Calu3 (cell line): Measurements from ENCODE around the gene STK16. TPM values are rescaled to one million over a fixed set of nuclear protein-coding genes. Genes with fewer than 3 reads are reported as not detected.

ENCODE experiments used
- BruUV-seq: library from RNA; stranded (reverse); fragments of 400-500 nt; replicated peaks from 2 replicates; lab custom pipeline; 2021; lab: Mats Ljungman, UMichigan
- CTCF ChIA-PET: fragments of 300-600 bp; sonication (Branson Sonifier 250); formaldehyde crosslinking; loops from one replicate; lab custom pipeline; 2022; ENCODE audit warnings: antibody characterized with exemption; lab: Charles Lee
- DNase-seq: peaks from one replicate; pipeline ENCODE4 v3.0.0; 2022
- H3K27ac Mint-ChIP-seq: one replicate; pipeline ENCODE4 v1.8.0; 2022; ENCODE audit warnings: mixed read lengths; ENCODE audit not compliant: unreplicated experiment
- H3K27me3 Mint-ChIP-seq: one replicate; pipeline ENCODE4 v1.8.0; 2022; ENCODE audit warnings: mixed read lengths; ENCODE audit not compliant: unreplicated experiment
- H3K36me3 Mint-ChIP-seq: one replicate; pipeline ENCODE4 v1.8.0; 2022; ENCODE audit warnings: mild to moderate bottlenecking, moderate library complexity, mixed read lengths; ENCODE audit not compliant: insufficient read depth, unreplicated experiment
- H3K4me1 Mint-ChIP-seq: one replicate; pipeline ENCODE4 v1.8.0; 2022; ENCODE audit warnings: mild to moderate bottlenecking, low read depth, mixed read lengths; ENCODE audit not compliant: unreplicated experiment
- H3K4me3 Mint-ChIP-seq: one replicate; pipeline ENCODE4 v1.8.0; 2022; ENCODE audit warnings: mild to moderate bottlenecking, low read depth, moderate library complexity, mixed read lengths; ENCODE audit not compliant: unreplicated experiment
- H3K9me3 Mint-ChIP-seq: one replicate; pipeline ENCODE4 v1.8.0; 2022; ENCODE audit warnings: low read depth, mixed read lengths; ENCODE audit not compliant: unreplicated experiment
- intact Hi-C: fragments of 100-400 bp; cut with micrococcal nuclease; formaldehyde crosslinking; loops from one replicate; pipeline ENCODE4 v1.10.0; 2022; ENCODE audit not compliant: unreplicated experiment
- total RNA-seq: library from RNA; stranded (reverse); gene quantifications from 2 replicates; pipeline ENCODE4 v1.2.3, GENCODE V29; 2022
- TF ChIP-seq, protein P1 (sequence below): fragments of 200-600 bp; IDR thresholded peaks from one replicate; pipeline ENCODE4 v1.8.0; 2022; ENCODE audit warnings: antibody characterized with exemption; ENCODE audit not compliant: unreplicated experiment

STK16 gene
- total RNA-seq, 1 experiment from 2014 or later, result 26.7 TPM

DNA sequence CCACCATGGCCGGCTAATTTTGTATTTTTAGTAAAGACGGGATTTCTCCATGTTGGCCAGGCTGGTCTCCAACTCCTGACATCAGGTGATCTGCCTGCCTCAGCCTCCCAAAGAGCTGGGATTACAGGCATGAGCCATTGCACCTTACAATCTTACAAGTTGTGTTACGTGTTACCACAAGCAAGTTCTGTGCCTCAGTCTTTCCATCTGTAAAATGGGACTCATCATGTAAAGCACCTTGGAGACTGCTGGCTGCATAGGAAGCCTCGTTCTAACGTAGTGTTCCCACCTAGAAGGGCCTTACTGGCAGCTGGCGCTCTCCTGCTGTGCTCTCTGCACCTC lies 43.9 kb downstream of the STK16 start:
- Mint-ChIP-seq H3K4me1 (peaks cover 7% of the 10 kb centered on the region), H3K27ac (no peak overlapping the region), H3K27me3 (peaks cover 10% of the 10 kb centered on the region), H3K4me3 (no peak overlapping the region), H3K36me3 (peaks cover 12% of the 10 kb centered on the region), H3K9me3 (no peaks in the 10 kb centered on the region)
- no TSS peak for BruUV-seq
- TF ChIP-seq, protein P1, sequence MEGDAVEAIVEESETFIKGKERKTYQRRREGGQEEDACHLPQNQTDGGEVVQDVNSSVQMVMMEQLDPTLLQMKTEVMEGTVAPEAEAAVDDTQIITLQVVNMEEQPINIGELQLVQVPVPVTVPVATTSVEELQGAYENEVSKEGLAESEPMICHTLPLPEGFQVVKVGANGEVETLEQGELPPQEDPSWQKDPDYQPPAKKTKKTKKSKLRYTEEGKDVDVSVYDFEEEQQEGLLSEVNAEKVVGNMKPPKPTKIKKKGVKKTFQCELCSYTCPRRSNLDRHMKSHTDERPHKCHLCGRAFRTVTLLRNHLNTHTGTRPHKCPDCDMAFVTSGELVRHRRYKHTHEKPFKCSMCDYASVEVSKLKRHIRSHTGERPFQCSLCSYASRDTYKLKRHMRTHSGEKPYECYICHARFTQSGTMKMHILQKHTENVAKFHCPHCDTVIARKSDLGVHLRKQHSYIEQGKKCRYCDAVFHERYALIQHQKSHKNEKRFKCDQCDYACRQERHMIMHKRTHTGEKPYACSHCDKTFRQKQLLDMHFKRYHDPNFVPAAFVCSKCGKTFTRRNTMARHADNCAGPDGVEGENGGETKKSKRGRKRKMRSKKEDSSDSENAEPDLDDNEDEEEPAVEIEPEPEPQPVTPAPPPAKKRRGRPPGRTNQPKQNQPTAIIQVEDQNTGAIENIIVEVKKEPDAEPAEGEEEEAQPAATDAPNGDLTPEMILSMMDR, result no peak
- CTCF ChIA-PET, result interaction anchor here (1.3 kb wide), 1 partner anchor 10 kb away, joined by 5 read pairs; the partner anchor contains the start of gene DNAJB2
- DNase-seq, result no peak
- intact Hi-C loops, result no loop called here

DNA sequence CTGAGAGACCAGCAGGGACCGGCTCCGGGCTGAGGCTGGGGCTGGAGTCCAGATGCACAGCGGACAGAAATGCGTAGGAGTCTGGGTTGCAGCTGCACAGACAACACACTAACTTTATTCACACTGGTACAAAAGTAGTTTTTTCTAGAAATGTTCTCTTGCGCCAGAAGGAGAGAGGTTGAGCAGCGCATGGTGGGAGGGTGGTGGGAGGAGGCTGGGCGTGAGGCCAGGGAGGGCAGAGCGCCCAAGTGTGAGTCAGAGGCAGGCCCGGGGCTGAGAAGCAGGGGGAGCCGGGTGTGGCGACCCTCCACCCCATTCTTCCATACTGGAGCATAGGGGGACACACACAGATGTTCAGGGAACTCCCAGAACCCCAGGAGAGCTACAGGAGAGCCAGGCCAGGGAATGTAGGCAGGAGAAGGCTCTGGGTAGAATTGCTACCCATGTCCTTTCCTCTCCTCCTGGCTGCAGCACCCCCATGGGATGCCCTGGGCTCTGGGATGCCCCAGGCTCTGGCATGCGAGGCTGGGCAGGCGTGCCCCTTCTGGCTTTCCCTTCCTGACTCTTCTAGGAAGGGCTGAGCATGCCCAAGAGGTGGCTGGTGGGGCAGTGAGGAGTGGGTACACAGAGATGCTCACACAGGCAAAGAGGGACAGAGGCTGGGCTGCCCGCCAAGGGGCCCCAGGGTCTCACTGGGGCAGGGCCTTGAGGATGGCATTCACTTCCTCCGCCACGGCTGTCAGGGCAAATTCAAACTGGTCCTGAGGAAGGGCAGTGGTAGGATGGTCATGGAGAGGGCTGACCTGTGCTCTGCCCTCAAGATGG lies 44.5 kb downstream of the STK16 start:
- H3K27me3 Mint-ChIP-seq, result peaks cover 10% of the 10 kb centered on the region
- peak; percentile 68 for DNase-seq
- CTCF ChIA-PET, result interaction anchor here (1.3 kb wide), 1 partner anchor 11 kb away, joined by 5 read pairs; the partner anchor contains the start of gene DNAJB2
- H3K4me1 Mint-ChIP-seq, result peaks cover 7% of the 10 kb centered on the region
- peaks cover 12% of the 10 kb centered on the region for H3K36me3 Mint-ChIP-seq
- no peaks in the 10 kb centered on the region for H3K9me3 Mint-ChIP-seq
- BruUV-seq, result no TSS peak
- H3K4me3 Mint-ChIP-seq, result no peak overlapping the region
- intact Hi-C loops, result no loop called here
- TF ChIP-seq, protein P1, result no peak
- H3K27ac Mint-ChIP-seq, result no peak overlapping the region

DNA sequence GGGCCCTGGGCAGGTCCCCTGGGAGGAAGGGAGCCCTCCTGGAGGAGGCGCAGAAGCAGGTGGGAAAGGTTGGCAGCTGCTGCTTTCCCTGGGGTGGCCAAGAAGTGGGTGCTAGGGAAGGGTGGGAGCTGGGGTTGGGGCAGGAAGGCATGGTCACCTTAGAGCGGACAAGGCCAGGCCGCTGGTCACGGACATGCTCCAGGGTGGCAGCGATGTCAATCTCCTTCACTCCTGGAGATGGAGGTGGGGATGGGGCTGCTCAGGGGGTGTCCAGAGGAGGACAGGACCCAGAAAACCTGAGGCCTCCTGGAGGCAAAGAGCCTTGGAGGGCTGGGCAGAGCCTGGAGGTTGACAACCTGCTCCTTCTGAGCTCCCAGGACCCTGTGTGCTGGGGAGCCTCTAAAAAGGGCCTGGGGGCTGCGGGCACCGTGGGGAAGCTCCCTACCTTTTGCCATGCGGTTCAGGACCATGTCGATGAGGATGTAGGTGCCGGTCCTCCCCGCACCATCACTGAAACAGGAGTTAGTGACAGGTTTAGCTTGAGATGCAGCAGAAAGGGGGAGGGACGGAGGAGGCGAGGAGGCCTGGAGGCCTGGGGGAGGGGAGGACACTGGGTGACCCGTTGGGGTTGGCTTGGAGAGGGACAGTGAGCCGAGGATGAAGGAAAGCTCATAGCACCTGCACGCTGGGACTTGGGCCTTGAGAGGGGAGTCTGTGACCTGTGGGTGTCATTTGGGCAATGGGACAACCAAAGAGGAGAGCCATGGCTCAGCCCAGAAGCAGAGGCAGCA lies 45.3 kb downstream of the STK16 start:
- BruUV-seq, result no TSS peak
- peaks cover 13% of the 10 kb centered on the region for H3K36me3 Mint-ChIP-seq
- CTCF ChIA-PET, result interaction anchor here (1.3 kb wide), 1 partner anchor 12 kb away, joined by 5 read pairs; the partner anchor contains the start of gene DNAJB2
- no peak overlapping the region for H3K27ac Mint-ChIP-seq
- intact Hi-C loops, result no loop called here
- H3K9me3 Mint-ChIP-seq, result no peaks in the 10 kb centered on the region
- H3K27me3 Mint-ChIP-seq, result peaks cover 10% of the 10 kb centered on the region
- DNase-seq, result no peak
- H3K4me1 Mint-ChIP-seq, result peaks cover 7% of the 10 kb centered on the region
- no peak overlapping the region for H3K4me3 Mint-ChIP-seq
- TF ChIP-seq, protein P1, result no peak

DNA sequence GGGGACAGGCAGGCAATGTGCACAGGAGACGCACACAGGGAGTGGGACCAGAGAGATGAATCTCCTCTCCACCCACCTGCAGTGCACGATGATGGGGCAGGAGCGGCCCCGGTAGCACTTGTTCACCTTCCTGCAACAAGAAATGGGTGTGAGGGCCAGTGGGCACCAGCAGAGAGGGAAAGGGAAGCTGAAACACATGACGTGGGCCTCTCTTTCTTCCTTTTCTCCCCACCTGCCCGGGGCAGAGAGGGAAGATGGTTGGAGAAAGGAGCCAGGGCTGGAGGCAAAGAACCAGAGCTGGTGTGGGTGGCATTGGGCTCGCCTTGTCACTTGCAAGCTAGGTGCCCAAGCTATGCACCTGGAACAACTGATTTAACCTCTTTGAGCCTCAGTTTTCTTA lies 46.1 kb downstream of the STK16 start:
- CTCF ChIA-PET, result no interaction called here
- Mint-ChIP-seq H3K4me1 (peaks cover 7% of the 10 kb centered on the region), H3K27me3 (peaks cover 10% of the 10 kb centered on the region), H3K36me3 (peaks cover 8% of the 10 kb centered on the region), H3K9me3 (no peaks in the 10 kb centered on the region), H3K27ac (no peak overlapping the region), H3K4me3 (no peak overlapping the region)
- intact Hi-C loops, result no loop called here
- TF ChIP-seq, protein P1, result no peak
- no TSS peak for BruUV-seq
- DNase-seq, result no peak
